ENCODE measurements around the gene TFEC.

DNA sequence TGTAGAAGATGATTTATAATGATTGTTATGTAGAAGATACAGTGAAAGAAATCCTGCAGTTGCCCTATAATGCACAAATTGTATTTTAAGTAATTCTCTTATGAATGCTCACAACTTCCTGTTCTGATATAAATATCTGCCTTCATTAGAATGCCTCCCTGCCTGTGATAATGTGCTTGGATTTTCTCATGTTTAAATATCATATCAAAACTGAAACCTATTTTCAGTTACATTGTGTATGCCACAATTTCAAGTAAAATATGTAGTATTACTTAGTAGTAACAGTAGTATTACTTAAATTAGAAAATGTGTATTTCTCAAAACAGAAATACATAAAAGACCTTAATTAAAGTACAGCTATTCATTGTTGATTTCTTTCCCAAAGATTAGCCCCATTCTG, 41.1 kb upstream of the TFEC start:
- no peak for TF ChIP-seq CTCF (IDR thresholded peaks at IDR 0.05 in 8 of 11, conservative IDR thresholded peaks at IDR 0.05 in 3 of 11)
- no peak for TF ChIP-seq POLR2AphosphoS5 (IDR thresholded peaks at IDR 0.05)

All from spleen (tissue), 7 donors.